Activated CD8-positive, alpha-beta memory T cell treated with anti-CD3 and anti-CD28 coated beads, Interleukin-2, amount 10 ng/mL, durations not matched to agents 7 days and 5 days (primary cell): ENCODE results near the gene CUEDC1. TPM values are rescaled to one million over a fixed set of nuclear protein-coding genes. Genes with fewer than 3 reads are reported as not detected.
A peak's percentile ranks its signal among the peaks of the same experiment; 100 is the strongest.

Experiments
- ATAC-seq: fragments of 150-1000 bp; cut with Tn5 transposase; one replicate; pipeline ENCODE4 v1.10.0; 2021; ENCODE audit warnings: moderate library complexity
- CTCF ChIA-PET: fragments of 350-600 bp; sonication (Branson Sonifier 250); formaldehyde crosslinking; loops from one replicate; lab custom pipeline; 2021; ENCODE audit warnings: antibody characterized with exemption; lab: Charles Lee
- DNase-seq: peaks from one replicate; pipeline ENCODE4 v3.0.0-alpha.2; 2020
- H3K27ac Mint-ChIP-seq: one replicate; pipeline ENCODE4 v1.8.0; 2021; ENCODE audit warnings: mild to moderate bottlenecking, mixed read lengths
- H3K27me3 Mint-ChIP-seq: one replicate; pipeline ENCODE4 v1.8.0; 2021; ENCODE audit warnings: mixed read lengths
- H3K36me3 Mint-ChIP-seq: one replicate; pipeline ENCODE4 v1.8.0; 2021; ENCODE audit warnings: mild to moderate bottlenecking, mixed read lengths
- H3K4me1 Mint-ChIP-seq: one replicate; pipeline ENCODE4 v1.8.0; 2021; ENCODE audit warnings: mixed read lengths
- H3K4me3 Mint-ChIP-seq: one replicate; pipeline ENCODE4 v1.8.0; 2021; ENCODE audit warnings: mild to moderate bottlenecking, moderate library complexity, mixed read lengths
- H3K9me3 Mint-ChIP-seq: one replicate; pipeline ENCODE4 v1.8.0; 2022; ENCODE audit warnings: low read depth, mixed read lengths
- total RNA-seq, 2 experiments: library from RNA; stranded (reverse); gene quantifications; one replicate each; pipeline ENCODE4 v1.2.3, GENCODE V29; 2021

Gene CUEDC1
- total RNA-seq, 2 experiments from 2014 or later, result not detected

DNA sequence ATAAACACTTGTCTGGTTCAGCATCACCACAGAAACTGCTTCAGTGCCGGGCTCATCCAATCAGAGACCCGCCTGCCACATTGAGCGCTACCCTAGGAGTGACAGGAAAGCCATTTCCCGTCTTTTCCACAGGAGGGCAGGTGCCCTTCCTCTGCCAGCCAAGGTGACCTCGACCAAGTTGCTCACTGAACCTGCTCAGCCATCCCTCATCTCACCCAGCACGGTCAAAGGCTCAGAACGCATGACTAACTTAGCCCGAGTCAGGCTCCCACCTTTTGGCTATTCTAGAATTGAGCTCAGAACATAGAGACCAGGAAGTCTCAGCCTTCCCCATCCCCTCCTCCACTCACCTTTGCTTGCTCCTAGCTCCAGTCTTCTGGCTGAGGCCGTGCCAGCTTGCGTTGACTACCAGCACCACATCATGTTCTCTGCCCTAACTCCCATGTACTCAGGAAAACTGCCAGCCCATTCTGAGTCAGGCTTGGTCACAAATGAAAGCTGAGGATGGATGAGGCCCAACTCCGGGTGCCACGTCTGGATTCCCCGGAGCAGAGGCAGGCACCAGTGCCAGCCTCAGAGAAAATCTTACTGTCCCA is 121.0 kb downstream of the CUEDC1 start:
- DNase-seq (peak; percentile 62), ATAC-seq (peak; percentile 71)
- Mint-ChIP-seq H3K9me3 (no peaks in the 10 kb centered on the region), H3K27ac (peak overlapping the region; percentile 48), H3K4me1 (peaks cover 4% of the 10 kb centered on the region), H3K36me3 (peaks cover 5% of the 10 kb centered on the region), H3K27me3 (no peaks in the 10 kb centered on the region), H3K4me3 (no peak overlapping the region)
- CTCF ChIA-PET, result interaction anchor here (0.6 to 4.5 kb wide), 28 partner anchors 8 to 727 kb away, joined by 3 to 37 read pairs (median 5); partner anchors contain the start of gene MRPS23

- H3K27ac Mint-ChIP-seq, result no peak overlapping the region
- peaks cover 4% of the 10 kb centered on the region for H3K4me1 Mint-ChIP-seq
- H3K4me3 Mint-ChIP-seq, result no peak overlapping the region
- DNase-seq, result peak; percentile 82
- CTCF ChIA-PET, result interaction anchor here (0.6 to 4.5 kb wide), 40 partner anchors 8 to 726 kb away, joined by 3 to 37 read pairs (median 4); partner anchors contain the start of gene MRPS23
- H3K9me3 Mint-ChIP-seq, result no peaks in the 10 kb centered on the region
- peak; percentile 78 for ATAC-seq
- peaks cover 4% of the 10 kb centered on the region for H3K36me3 Mint-ChIP-seq
- no peaks in the 10 kb centered on the region for H3K27me3 Mint-ChIP-seq
Observed at GRCh38 chr17:57833179-57833939, 121.9 kb downstream of the CUEDC1 start.

GRCh38 chr17:57832314-57833178 is 122.7 kb downstream of the CUEDC1 start:
- peaks cover 4% of the 10 kb centered on the region for H3K36me3 Mint-ChIP-seq
- peaks cover 4% of the 10 kb centered on the region for H3K4me1 Mint-ChIP-seq
- H3K4me3 Mint-ChIP-seq, result no peak overlapping the region
- H3K9me3 Mint-ChIP-seq, result no peaks in the 10 kb centered on the region
- ATAC-seq, result no peak
- no peak overlapping the region for H3K27ac Mint-ChIP-seq
- CTCF ChIA-PET, result interaction anchor here (0.7 to 4.5 kb wide), 31 partner anchors 11 to 725 kb away, joined by 3 to 37 read pairs (median 4); partner anchors contain the start of gene MRPS23
- DNase-seq, result no peak
- no peaks in the 10 kb centered on the region for H3K27me3 Mint-ChIP-seq

DNA sequence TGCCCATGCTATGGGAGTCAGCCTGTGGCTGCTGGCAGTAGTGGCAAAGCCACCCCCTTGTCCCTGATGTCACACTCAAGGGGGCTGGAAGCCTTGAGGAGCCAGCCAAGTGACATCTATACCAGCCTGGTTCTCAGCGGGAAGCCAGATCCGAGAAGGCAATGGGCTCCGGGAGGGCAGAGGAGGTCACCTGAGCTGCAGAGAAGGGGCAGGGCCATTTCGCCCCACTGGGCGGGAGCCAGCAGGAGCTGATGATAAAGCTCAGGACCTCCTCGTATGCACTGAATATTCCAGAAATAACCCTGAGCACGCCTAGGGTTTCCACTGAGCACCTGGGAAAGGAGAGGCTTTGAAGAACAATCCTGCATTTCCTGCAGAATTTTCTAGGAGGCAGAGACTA is 124.3 kb downstream of the CUEDC1 start:
- ATAC-seq (no peak), DNase-seq (no peak)
- Mint-ChIP-seq H3K9me3 (no peaks in the 10 kb centered on the region), H3K4me1 (peaks cover 4% of the 10 kb centered on the region), H3K27me3 (no peaks in the 10 kb centered on the region), H3K36me3 (no peaks in the 10 kb centered on the region), H3K4me3 (no peak overlapping the region), H3K27ac (no peak overlapping the region)
- CTCF ChIA-PET, result interaction anchor here (0.9 to 4.5 kb wide), 3 partner anchors 13 to 588 kb away, joined by 3 to 22 read pairs (median 18); no protein-coding TSS in a partner anchor

DNA sequence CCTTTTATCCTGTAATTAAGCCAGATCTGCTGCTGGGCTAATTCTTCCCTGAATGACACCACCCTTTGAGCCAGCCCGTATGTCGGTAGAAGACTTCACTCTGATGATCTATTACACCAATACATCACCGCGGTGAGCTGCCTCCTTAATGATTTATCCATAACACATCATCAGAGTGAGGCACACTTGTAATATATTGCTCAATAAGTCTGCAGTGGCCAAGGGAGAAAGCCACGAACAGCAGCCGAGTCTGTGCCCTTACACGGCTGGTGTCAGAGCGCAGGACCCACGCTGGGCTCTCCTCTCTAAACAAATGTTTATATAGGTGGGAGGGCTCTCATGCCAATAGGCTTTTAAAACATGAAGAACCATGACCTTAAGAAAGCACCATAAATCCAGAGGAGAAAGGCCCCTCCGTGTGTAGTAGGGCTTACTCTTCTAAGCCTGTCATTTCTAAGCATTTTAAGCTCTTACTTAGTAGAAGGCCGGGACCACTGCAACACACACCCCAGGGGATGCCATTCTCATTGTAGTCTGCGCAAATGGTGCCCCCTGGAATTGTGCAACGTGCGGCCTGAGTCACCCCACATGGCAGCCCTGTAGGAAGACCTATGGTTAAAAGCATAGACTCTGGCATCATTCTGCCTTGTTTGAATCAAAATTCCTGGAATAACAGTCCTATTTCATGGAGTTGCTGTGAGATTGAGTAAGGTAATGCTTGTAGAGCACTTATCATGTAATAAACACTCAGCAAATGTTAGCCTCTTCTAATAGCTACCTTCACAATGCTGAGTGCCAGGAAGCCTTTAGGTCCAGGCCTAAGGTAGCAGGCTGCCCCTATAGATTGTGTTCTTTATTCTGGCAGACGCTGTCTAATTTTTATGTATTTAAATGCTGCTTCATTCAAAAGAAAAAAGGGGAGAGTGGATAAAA is 131.5 kb downstream of the CUEDC1 start:
- CTCF ChIA-PET, result interaction anchor here (9.4 kb wide), 1 partner anchor 10 kb away, joined by 36 read pairs; no protein-coding TSS in a partner anchor
- DNase-seq, result no peak

DNA sequence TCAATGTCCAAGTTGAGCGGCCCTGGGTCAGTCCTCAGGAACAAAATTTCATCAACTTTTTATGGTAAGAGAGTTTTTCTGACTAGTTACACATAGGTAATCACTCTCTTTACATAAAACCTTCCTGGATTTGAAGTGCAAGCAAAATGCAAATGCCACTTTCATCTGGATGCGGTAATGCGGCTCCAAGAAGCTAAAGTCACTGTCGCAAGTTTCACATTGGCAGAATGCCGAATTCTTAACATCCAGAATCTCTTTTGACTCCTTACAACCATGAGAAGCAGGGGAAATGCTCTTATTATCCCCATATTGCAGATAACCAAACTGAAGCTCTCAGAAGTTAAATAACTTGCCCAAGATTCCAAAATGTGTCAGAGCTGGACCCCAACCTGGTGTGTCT is 135.3 kb downstream of the CUEDC1 start:
- H3K9me3 Mint-ChIP-seq, result no peaks in the 10 kb centered on the region
- H3K27me3 Mint-ChIP-seq, result peaks cover 36% of the 10 kb centered on the region
- H3K27ac Mint-ChIP-seq, result no peak overlapping the region
- no peak for ATAC-seq
- CTCF ChIA-PET, result interaction anchor here (9.4 kb wide), 1 partner anchor 14 kb away, joined by 36 read pairs; no protein-coding TSS in a partner anchor
- H3K36me3 Mint-ChIP-seq, result no peaks in the 10 kb centered on the region
- no peak for DNase-seq
- no peak overlapping the region for H3K4me3 Mint-ChIP-seq
- no peaks in the 10 kb centered on the region for H3K4me1 Mint-ChIP-seq

More for the DNA sequence above, 131.5 kb downstream of the CUEDC1 start:
- Mint-ChIP-seq H3K4me3 (no peak overlapping the region), H3K9me3 (no peaks in the 10 kb centered on the region), H3K27me3 (peaks cover 9% of the 10 kb centered on the region), H3K36me3 (no peaks in the 10 kb centered on the region), H3K27ac (no peak overlapping the region), H3K4me1 (no peaks in the 10 kb centered on the region)
- no peak for ATAC-seq

- peaks cover 42% of the 10 kb centered on the region for H3K27me3 Mint-ChIP-seq
- no peak overlapping the region for H3K27ac Mint-ChIP-seq
- H3K4me1 Mint-ChIP-seq, result no peaks in the 10 kb centered on the region
- H3K9me3 Mint-ChIP-seq, result no peaks in the 10 kb centered on the region
- DNase-seq (no peak), ATAC-seq (no peak)
- CTCF ChIA-PET, result interaction anchor here (1.8 to 9.4 kb wide), 2 partner anchors 15 to 36 kb away, joined by 4 to 36 read pairs; no protein-coding TSS in a partner anchor
- no peaks in the 10 kb centered on the region for H3K36me3 Mint-ChIP-seq
- H3K4me3 Mint-ChIP-seq, result no peak overlapping the region
Observed at GRCh38 chr17:57819285-57819684, 135.9 kb downstream of the CUEDC1 start.

DNA sequence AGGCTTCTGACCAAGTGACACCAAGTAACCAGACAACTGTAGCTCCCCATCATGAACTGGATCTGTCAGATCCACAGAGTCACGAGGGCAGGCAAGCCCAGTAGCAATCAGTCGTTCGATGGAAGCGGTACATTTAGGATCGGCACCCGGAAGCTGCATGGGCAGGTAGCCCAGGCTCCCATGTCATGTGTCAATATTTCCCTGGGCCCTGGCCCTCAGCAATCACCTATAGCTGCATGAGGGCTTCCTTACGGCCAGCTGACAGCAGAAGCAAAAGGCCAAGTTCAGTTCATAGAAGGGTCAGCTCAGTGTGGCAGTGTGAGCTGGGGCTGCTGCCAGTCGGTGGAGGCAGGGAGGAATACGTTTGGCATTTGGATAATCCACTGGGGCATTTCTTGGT is 137.1 kb downstream of the CUEDC1 start:
- no peaks in the 10 kb centered on the region for H3K4me1 Mint-ChIP-seq
- no peak overlapping the region for H3K4me3 Mint-ChIP-seq
- no peak overlapping the region for H3K27ac Mint-ChIP-seq
- ATAC-seq (no peak), DNase-seq (no peak)
- no peaks in the 10 kb centered on the region for H3K36me3 Mint-ChIP-seq
- CTCF ChIA-PET, result interaction anchor here (1.8 to 9.4 kb wide), 2 partner anchors 16 to 34 kb away, joined by 4 to 36 read pairs; no protein-coding TSS in a partner anchor
- H3K27me3 Mint-ChIP-seq, result peaks cover 50% of the 10 kb centered on the region
- no peaks in the 10 kb centered on the region for H3K9me3 Mint-ChIP-seq

DNA sequence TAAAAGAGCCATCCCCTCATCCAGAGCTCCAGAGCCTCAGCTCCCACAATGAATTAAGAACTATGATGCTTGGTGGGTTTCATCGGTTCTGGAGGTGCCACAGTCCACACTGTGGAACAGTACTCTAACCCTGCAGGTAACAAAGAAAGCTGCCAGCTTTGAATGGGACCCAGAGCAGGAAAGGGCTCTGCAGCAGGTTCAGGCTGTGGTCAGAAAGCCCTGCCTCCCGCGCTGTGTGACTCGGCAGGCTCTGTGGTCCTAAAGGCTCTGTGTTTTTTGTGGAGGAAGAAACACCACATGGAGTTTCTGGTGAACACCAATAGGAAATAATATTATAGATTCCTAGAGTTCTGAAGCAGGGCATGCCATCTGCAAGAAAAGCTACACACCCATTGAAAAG is 137.9 kb downstream of the CUEDC1 start:
- H3K27ac Mint-ChIP-seq, result no peak overlapping the region
- CTCF ChIA-PET, result interaction anchor here (1.0 to 9.4 kb wide), 3 partner anchors 17 to 77 kb away, joined by 3 to 36 read pairs (median 3); no protein-coding TSS in a partner anchor

DNA sequence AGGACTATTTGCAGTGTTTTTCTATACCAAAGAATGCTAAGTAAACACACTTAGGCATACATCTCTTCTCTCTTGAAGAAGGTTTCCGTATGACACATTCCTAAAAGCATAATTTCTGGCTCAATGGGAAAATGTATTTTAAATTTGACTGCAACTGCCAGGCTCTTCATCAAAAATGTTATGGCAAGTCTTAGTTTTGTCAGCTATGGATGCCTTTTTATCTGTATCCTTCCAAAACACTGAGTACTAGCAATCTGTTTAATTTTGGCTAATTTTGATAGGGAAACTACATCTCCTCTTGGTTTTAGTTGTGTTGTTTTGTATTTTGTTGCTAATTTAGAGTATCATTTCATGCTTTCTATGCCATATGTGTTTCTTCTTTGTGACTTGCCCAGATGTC is 140.8 kb downstream of the CUEDC1 start:
- Mint-ChIP-seq H3K27me3 (peaks cover 72% of the 10 kb centered on the region), H3K27ac (no peak overlapping the region), H3K9me3 (no peaks in the 10 kb centered on the region), H3K36me3 (no peaks in the 10 kb centered on the region), H3K4me1 (no peaks in the 10 kb centered on the region), H3K4me3 (no peak overlapping the region)
- ATAC-seq (no peak), DNase-seq (no peak)
- CTCF ChIA-PET, result interaction anchor here (1.1 to 2.1 kb wide), 2 partner anchors 19 to 31 kb away, joined by 3 to 10 read pairs; no protein-coding TSS in a partner anchor

More for the DNA sequence above, 137.9 kb downstream of the CUEDC1 start:
- no peaks in the 10 kb centered on the region for H3K4me1 Mint-ChIP-seq
- ATAC-seq, result no peak
- no peaks in the 10 kb centered on the region for H3K36me3 Mint-ChIP-seq
- no peak for DNase-seq
- peaks cover 52% of the 10 kb centered on the region for H3K27me3 Mint-ChIP-seq
- H3K4me3 Mint-ChIP-seq, result no peak overlapping the region
- no peaks in the 10 kb centered on the region for H3K9me3 Mint-ChIP-seq

DNA sequence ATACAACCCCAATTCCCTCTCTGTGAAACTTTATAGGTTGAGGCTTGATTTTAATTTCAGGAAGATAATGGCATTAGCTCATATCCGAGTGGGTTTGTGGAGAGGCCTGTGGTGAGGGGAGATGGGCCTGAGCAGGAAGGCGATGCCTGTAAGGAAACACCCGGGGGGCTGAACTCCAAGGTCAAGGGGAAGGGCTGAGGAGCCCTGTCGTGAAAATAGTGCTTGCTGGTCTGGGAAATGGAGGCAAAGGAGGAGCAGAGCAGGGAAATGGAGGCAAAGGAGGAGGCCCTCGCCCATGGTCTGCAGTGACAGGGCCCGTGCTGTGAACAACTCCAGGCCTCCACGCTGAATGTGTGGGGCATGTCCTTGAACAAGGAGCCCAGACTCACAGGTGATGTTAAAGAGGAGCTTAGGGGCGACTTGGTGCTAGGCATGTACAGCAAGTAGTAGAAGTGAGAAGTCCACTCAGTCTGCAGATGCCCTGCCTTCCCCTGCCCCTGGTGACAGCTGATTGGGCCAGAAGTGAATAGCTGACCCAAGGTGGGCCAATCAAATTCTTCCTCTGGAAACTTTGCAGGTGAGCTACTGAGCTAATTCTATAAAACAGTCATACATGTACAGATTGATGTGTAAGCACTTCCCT is 143.5 kb downstream of the CUEDC1 start:
- Mint-ChIP-seq H3K27me3 (peaks cover 71% of the 10 kb centered on the region), H3K4me3 (no peak overlapping the region), H3K9me3 (no peaks in the 10 kb centered on the region), H3K4me1 (no peaks in the 10 kb centered on the region), H3K27ac (no peak overlapping the region), H3K36me3 (no peaks in the 10 kb centered on the region)
- DNase-seq (no peak), ATAC-seq (no peak)
- CTCF ChIA-PET, result no interaction called here
